HG03460 (cell line): ENCODE results near the gene CCDC85B.
A peak's percentile ranks its signal among the peaks of the same experiment; 100 is the strongest.
"Not testable (repeated sequence)": the region's sequence is repeated elsewhere in the genome, so short reads cannot be mapped to it uniquely, and the experiment has no call there.

Source experiments
- ATAC-seq: cut with Tn5 transposase; IDR thresholded peaks from one replicate; pipeline ENCODE4 v1.9.1; 2021; ENCODE audit not compliant: unreplicated experiment

The CCDC85B gene

GRCh38 chr11:65885808-65886536 lies 4.5 kb upstream of the CCDC85B start:
- no peak for ATAC-seq

- no peak for ATAC-seq
Measured at GRCh38 chr11:65886826-65887722, 3.4 kb upstream of the CCDC85B start.

DNA sequence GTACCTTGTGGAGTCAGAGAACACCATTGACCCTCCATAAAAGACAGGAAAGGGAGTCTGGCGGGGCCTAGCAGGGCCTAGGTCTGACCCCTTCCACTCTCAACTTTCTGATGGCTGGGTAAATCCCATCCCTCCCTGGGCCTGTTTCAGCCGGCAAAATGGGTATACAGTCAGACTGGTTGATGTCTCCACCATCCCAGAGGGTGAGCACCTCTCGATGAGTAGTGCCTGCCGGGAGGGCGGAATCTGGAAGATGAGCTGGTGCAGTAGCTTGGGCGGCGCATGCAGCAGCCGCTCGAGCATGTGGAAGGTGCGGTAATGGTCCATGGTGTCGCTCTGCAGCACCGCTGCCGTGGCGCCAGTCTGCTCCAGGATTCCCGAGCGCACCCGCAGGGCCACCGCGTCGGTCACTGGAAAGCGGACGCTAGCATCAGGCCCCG lies 2.7 kb upstream of the CCDC85B start:
- no peak for ATAC-seq

DNA sequence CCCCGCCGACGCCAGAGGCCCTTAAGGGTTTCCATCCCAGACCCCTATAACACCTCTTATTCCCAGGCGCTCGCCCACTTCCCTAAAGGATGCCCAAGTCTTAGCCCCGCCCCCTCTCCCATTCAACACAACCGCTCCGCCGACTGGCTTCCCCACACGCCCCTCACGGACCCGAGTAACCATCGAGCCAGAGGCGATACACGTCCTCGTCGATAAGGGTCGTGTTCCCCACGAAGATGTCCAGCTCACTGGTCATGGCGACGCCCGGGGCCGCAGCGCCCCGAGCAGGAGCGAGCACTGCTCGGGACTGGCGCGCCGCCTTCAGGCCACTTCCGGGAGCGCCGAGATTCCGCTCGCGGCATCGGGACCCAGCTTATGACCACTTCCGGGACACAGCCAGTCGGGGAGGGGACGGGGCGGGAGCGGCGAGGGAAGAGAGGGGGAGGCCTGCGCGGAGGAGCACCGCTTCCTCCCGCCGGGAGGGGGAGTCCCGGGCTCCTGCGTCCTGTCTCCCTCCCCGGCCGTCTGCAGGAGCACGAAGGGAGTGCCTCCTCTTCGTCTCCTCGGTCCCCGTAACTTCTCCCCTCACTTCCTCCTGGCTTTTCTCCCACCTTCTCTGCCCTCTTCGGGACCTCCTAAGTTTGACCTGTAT lies 2.2 kb upstream of the CCDC85B start, which contains the start of gene FIBP:
Gene FIBP, minus strand, starts transcription at position 309 of the 652 bp plus-strand sequence. Its CDS starts 53 bp downstream, at position 256.
- peak; percentile 35 for ATAC-seq

GRCh38 chr11:65891219-65892136 lies 1.0 kb downstream of the CCDC85B start:
- no peak for ATAC-seq

- ATAC-seq: not testable (repeated sequence)
Measured at GRCh38 chr11:65892137-65892540, 1.7 kb downstream of the CCDC85B start.

DNA sequence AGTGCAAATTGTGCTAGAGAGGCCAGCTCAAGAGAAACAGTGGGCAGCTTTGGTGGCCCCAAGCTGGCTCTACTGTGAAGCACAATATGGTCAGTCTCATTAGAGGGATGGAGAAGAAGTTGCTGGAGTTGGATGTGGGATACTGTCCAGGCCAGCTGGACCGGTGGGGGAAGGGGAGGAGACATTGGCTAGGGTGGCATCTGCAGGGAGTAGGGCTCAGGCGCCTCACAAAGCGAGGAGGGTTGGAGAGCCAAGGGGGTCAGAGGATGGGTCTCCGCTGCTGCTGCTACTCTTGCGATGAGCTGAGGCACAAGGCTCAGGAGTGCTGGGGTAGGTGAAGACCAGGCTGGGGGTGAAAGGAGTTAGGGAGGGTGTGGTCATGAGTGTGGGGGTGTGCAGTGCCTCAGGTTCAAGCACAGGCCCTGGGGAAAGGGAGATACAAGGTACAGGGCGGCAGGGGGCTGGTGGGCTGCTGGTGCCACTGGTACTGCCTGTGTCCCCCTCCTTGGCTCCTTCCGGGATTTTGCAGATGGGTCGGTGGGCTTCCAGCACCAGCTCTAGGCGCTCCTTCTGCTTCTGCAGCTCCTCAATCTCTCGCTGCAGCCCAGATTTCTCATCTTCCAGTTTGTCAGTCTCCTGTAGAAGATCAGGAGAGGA lies 2.3 kb downstream of the CCDC85B start:
- no peak for ATAC-seq

- no peak for ATAC-seq
Measured at GRCh38 chr11:65894034-65894591, 3.6 kb downstream of the CCDC85B start.

- no peak for ATAC-seq
Measured at GRCh38 chr11:65895482-65895981, 5.1 kb downstream of the CCDC85B start.

DNA sequence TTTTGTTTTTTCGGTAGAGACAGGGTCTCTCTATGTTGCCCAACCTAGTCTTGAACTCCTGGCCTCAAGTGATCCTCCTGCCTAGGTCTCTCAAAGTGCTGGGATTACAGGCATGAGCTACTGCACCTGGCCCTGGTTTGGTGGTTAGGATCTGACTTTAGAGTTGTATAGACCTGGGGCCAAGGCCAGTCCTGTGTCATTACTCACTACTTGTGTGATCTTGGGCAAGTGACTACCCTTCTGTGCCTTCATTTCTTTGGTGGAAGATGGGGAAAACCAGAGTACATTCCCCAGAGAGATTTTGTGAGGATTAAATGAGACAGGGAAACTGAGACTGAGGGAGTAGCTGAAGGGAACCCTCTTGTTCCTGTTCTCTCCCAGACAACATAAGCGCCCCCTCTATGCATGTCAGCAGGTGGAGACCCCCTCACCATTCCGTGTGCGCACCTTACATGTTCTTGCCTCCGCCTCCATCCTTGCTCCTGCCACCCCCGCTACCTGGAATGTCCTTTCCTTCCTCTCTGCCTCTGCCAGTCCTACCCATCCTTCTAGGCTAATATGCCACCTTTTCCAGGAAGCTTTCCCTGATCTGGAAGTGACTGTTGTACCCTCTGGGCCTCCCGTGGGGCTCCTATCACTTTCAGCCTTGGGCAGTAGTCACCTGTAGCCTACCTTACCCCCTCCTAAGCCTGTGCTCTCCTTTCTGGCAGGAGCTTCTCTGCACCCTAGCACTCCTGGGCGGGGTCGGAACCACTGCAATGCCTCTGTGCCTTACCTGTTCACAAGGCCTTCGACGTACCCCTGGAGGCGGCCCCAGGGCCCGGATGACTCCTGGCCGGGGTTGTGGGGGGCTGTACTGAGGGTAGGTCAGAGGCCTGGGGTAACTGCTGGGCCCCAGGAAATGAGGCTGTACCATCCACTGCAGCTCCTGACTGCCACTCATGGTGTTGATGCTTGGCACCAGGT lies 5.8 kb downstream of the CCDC85B start:
- ATAC-seq: no peak

DNA sequence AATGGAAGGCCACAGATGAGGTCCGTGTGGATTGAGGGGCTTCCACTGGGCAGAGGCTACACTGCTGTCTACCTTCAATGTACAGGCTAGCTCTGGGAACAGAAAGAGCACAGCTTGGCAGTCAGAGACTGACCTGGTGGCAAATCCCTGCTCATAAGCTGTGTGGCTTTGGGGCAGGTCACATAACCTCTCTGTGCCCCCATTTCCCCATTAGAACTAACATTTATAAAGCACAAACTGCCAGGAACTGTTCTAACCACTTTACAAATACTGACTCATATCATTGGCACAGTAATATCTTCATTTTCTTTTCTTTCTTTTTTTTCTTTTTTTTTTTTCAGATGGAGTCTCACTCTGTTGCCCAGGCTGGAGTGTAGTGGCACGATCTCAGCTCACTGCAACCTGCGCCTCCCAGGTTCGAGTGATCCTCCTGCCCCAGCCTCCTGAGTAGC lies 6.6 kb downstream of the CCDC85B start:
- ATAC-seq: no peak

- no peak for ATAC-seq
Measured at GRCh38 chr11:65898656-65899355, 8.3 kb downstream of the CCDC85B start.

GRCh38 chr11:65899356-65900124 lies 9.1 kb downstream of the CCDC85B start:
- ATAC-seq: no peak

DNA sequence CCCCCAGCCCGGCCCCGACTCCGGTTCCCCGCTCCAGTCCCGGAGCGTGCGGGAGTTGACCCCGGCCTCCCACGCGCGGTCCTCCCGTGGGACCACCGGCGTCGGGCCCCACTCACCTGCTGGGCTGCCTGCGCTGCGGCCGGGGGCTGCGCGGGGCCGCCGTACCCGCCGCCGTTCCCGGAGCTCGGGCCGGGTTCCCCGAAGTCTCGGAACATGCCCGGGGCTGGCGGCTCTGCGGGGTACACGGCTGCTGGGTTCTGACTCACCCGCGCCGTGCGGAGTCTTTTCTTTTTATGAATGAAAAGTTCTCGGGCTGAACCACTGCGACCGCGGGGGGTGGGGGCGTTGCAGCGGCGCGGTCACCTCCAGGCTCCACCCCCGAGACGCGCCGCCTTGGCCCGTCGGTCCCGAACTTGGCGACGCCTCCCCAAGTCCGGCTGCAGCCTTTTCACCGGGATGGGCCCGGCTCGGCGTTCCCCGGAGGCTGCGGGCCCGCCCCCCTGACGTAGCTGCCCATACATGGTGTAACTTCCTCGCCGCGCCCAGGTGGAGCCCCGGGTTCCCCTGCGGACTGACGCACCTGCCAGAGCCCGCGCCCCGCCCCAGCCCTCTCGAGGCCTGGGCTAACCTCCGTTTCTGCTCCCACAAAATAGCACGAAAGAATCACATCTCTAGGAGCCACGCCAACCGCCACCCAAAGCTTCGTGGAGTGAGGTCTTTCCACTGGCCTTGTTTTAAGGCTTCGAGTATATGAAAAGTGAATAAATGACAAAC lies 9.8 kb downstream of the CCDC85B start, which contains the start of gene FOSL1:
Gene FOSL1, minus strand, starts transcription at position 264 of the 774 bp plus-strand sequence. Its CDS starts 49 bp downstream, at position 215.
- peak; percentile 76 for ATAC-seq

- ATAC-seq: no peak
Measured at GRCh38 chr11:65900899-65901180, 10.4 kb downstream of the CCDC85B start.

DNA sequence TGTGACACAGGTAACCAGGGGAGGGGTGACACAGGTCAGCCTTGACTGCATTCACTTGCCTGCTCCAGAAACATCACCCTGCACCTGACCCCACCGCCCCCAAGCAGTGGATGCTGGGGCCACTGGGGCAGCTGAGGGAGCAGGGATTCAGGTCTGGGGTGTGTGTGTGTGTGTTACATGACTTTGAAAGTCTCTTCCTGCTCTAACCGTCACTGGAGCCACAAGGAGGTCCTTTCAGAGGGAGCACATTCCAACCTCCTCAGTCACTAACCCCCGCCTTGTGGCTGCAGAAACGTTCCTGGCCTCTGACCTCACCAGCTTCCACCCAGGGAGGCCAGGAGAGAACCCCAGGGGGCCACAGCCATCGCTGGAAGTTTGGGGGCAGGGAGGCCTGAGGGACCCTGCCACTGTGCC lies 12.6 kb downstream of the CCDC85B start:
- ATAC-seq: no peak
